Liver (tissue), 10 donors: Measurements from ENCODE around the gene GC. TPM values are rescaled to one million over a fixed set of nuclear protein-coding genes. Genes with fewer than 3 reads are reported as not detected.

Source experiments
- DNase-seq: peaks from one replicate; pipeline ENCODE4 v3.0.0-alpha.2; 2017; ENCODE audit warnings: low spot score
- H3K27ac ChIP-seq, 2 donors: one replicate each; pipeline ENCODE4 v1.7.0; 2013; ENCODE audit warnings: inconsistent platforms in 2 of 2, low read length in 2 of 2, control low read depth in 1 of 2, low read depth in 1 of 2, mild to moderate bottlenecking in 1 of 2
- H3K27me3 ChIP-seq, 4 donors: one replicate each; pipeline versions ENCODE4 v1.6.1 to v1.7.0; 2013; ENCODE audit warnings: low read length in 3 of 4, inconsistent platforms in 1 of 4, mild to moderate bottlenecking in 1 of 4, moderate library complexity in 1 of 4; ENCODE audit not compliant: control insufficient read depth in 4 of 4, insufficient read depth in 4 of 4
- H3K36me3 ChIP-seq, 4 donors: one replicate each; pipeline versions ENCODE4 v1.6.1 to v1.7.0; 2013; ENCODE audit warnings: low read length in 3 of 4, mild to moderate bottlenecking in 3 of 4, low read depth in 1 of 4, moderate library complexity in 1 of 4; ENCODE audit not compliant: control insufficient read depth in 4 of 4, insufficient read depth in 3 of 4
- H3K4me1 ChIP-seq, 4 donors: one replicate each; pipeline versions ENCODE4 v1.6.1 to v1.7.0; 2013; ENCODE audit warnings: low read length in 3 of 4, mild to moderate bottlenecking in 3 of 4, moderate library complexity in 1 of 4; ENCODE audit not compliant: control insufficient read depth in 4 of 4, insufficient read depth in 4 of 4
- H3K4me3 ChIP-seq, 3 donors: one replicate each; pipeline versions ENCODE4 v1.6.1 to v1.7.0; 2013; ENCODE audit warnings: low read length in 3 of 3, control low read depth in 1 of 3, low read depth in 1 of 3, mild to moderate bottlenecking in 1 of 3
- H3K9ac ChIP-seq, 2 donors: one replicate each; pipeline ENCODE4 v1.7.0; 2013; ENCODE audit warnings: low read length in 2 of 2, mild to moderate bottlenecking in 2 of 2, moderate library complexity in 2 of 2, control low read depth in 1 of 2, low read depth in 1 of 2
- H3K9me3 ChIP-seq, 4 donors: one replicate each; pipeline versions ENCODE4 v1.6.1 to v1.7.0; 2013; ENCODE audit warnings: low read length in 3 of 4; ENCODE audit not compliant: control insufficient read depth in 4 of 4
- EGR1 ChIP-seq, 2 donors: IDR thresholded peaks; 2 replicates each; pipeline ENCODE4 v1.6.1; 2016 to 2018; ENCODE audit warnings: antibody characterized with exemption in 2 of 2, low read depth in 2 of 2
- FOXA1 ChIP-seq: IDR thresholded peaks from 2 replicates; pipeline ENCODE4 v1.6.1; 2016; ENCODE audit warnings: antibody characterized with exemption
- FOXA2 ChIP-seq: IDR thresholded peaks from 2 replicates; pipeline ENCODE4 v1.6.1; 2016; ENCODE audit warnings: antibody characterized with exemption
- GABPA ChIP-seq, 2 donors: IDR thresholded peaks in 1 of 2; conservative IDR thresholded peaks in 1 of 2; 2 replicates each; pipeline ENCODE4 v1.6.1; 2016; ENCODE audit warnings: antibody characterized with exemption in 2 of 2, mild to moderate bottlenecking in 1 of 2, moderate library complexity in 1 of 2
- HNF4A ChIP-seq, 2 donors: conservative IDR thresholded peaks; 2 replicates each; pipeline ENCODE4 v1.6.1; 2016; ENCODE audit warnings: antibody characterized with exemption in 2 of 2, mild to moderate bottlenecking in 2 of 2
- HNF4G ChIP-seq: IDR thresholded peaks from 2 replicates; pipeline ENCODE4 v1.6.1; 2016; ENCODE audit warnings: antibody characterized with exemption
- NR2F2 ChIP-seq: IDR thresholded peaks from 2 replicates; pipeline ENCODE4 v1.6.1; 2016; ENCODE audit warnings: antibody characterized with exemption
- RXRA ChIP-seq, 2 donors: IDR thresholded peaks; 2 replicates each; pipeline ENCODE4 v1.6.1; 2017 to 2018; ENCODE audit warnings: antibody characterized with exemption in 2 of 2, mild to moderate bottlenecking in 1 of 2
- SP1 ChIP-seq: IDR thresholded peaks from 2 replicates; pipeline ENCODE4 v1.6.1; 2018; ENCODE audit warnings: antibody characterized with exemption, mild to moderate bottlenecking
- TAF1 ChIP-seq: conservative IDR thresholded peaks from 2 replicates; pipeline ENCODE4 v1.6.1; 2016; ENCODE audit warnings: antibody characterized with exemption, mild to moderate bottlenecking
- WGBS: extraction: QIAGEN DNeasy Blood & Tissue Kit; methylation state at CpG from one replicate; pipeline ENCODE4 v1.1.7; 2013; 5-methylcytosine and 5-hydroxymethylcytosine counted together
- polyA plus RNA-seq, 2 donors: library from polyadenylated mRNA; stranded (reverse) in 1 of 2; unstranded in 1 of 2; fragments of 200-250 nt in 1 of 2; fragments of >200 nt in 1 of 2; fragmentation: Nextera tagmentation in 1 of 2; extraction: Ambion mirVana in 1 of 2; gene quantifications; one replicate each; pipeline versions ENCODE4 v1.2.1 to v1.2.3, GENCODE V29; 2013 to 2015
- small RNA-seq: library from RNA; depleted of rRNA; stranded (forward); fragments of <200 nt; gene quantifications from one replicate; pipeline ENCODE3, GENCODE V24; 2014
- total RNA-seq, 2 donors: library from RNA; depleted of rRNA; stranded (reverse); fragments of >200 nt; gene quantifications; one replicate each; pipeline ENCODE4 v1.2.3, GENCODE V29; 2014
- TF ChIP-seq, protein P1 (sequence below): IDR thresholded peaks from 2 replicates; pipeline ENCODE4 v1.6.1; 2016; ENCODE audit warnings: antibody characterized with exemption
- TF ChIP-seq, protein P2 (sequence below): fragments of 150-350 bp; IDR thresholded peaks from 2 replicates; pipeline ENCODE4 v1.5.1; 2017; ENCODE audit warnings: improper control_type of control experiment, low read depth, low read length; ENCODE audit not compliant: missing input control
- TF ChIP-seq, protein P3 (sequence below): IDR thresholded peaks from 2 replicates; pipeline ENCODE4 v1.6.1; 2016; ENCODE audit warnings: antibody characterized with exemption
- TF ChIP-seq, protein P4 (sequence below): IDR thresholded peaks from 2 replicates; pipeline ENCODE4 v1.6.1; 2016; ENCODE audit warnings: antibody characterized with exemption, mild to moderate bottlenecking
- TF ChIP-seq, protein P5 (sequence below): IDR thresholded peaks from 2 replicates; pipeline ENCODE4 v1.6.1; 2016; ENCODE audit warnings: antibody characterized with exemption
- donor health status: healthy.
- donor health status: healthy.
- donor health status: healthy.
- donor health status: healthy.
- donor health status: healthy.

The GC gene
- total and polyA plus RNA-seq, 4 donors: 1,801 to 4,674 (median 2,937) TPM

DNA sequence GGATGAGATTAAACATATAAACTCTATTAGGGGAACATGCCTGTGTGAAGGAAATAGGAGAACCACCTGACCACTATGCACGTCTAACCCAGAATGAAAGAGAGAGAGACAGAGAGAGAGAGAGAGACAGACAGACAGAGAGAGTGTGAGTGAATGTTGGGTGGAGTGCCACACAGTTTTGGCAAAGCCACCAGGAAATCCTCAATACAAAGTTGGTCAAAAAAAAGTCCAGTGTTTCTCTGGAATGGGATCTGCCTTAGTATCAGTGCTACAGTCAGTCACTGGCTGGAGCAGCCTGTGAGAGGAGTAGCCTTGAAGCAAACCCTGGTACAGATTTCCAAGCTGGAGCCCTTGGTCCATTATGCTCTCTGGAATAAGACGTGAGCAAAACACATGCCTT, 91.7 kb downstream of the GC start:
- DNase-seq: no peak

More for the DNA sequence above, 91.7 kb downstream of the GC start:
- Histone ChIP-seq H3K27ac (no peak overlapping the region), H3K4me3 (no peak overlapping the region), H3K9ac (no peak overlapping the region), H3K36me3 (no peaks in the 10 kb centered on the region), H3K9me3 (no peaks in the 10 kb centered on the region), H3K4me1 (peaks cover 0 to 3% (median under 1%) of the 10 kb centered on the region in 4 donors), H3K27me3 (no peaks in the 10 kb centered on the region)
- TF ChIP-seq, protein P1, sequence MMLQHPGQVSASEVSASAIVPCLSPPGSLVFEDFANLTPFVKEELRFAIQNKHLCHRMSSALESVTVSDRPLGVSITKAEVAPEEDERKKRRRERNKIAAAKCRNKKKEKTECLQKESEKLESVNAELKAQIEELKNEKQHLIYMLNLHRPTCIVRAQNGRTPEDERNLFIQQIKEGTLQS: no peak
- no peak for TF ChIP-seq GABPA (IDR thresholded peaks at IDR 0.05 in 1 of 2, conservative IDR thresholded peaks at IDR 0.05 in 1 of 2)
- TF ChIP-seq HNF4A (conservative IDR thresholded peaks at IDR 0.05): no peak
- no peak for TF ChIP-seq RXRA (IDR thresholded peaks at IDR 0.05)
- TF ChIP-seq EGR1 (IDR thresholded peaks at IDR 0.05; ENCODE audit: low read depth in 2 of 2): no peak
- TF ChIP-seq, protein P2, sequence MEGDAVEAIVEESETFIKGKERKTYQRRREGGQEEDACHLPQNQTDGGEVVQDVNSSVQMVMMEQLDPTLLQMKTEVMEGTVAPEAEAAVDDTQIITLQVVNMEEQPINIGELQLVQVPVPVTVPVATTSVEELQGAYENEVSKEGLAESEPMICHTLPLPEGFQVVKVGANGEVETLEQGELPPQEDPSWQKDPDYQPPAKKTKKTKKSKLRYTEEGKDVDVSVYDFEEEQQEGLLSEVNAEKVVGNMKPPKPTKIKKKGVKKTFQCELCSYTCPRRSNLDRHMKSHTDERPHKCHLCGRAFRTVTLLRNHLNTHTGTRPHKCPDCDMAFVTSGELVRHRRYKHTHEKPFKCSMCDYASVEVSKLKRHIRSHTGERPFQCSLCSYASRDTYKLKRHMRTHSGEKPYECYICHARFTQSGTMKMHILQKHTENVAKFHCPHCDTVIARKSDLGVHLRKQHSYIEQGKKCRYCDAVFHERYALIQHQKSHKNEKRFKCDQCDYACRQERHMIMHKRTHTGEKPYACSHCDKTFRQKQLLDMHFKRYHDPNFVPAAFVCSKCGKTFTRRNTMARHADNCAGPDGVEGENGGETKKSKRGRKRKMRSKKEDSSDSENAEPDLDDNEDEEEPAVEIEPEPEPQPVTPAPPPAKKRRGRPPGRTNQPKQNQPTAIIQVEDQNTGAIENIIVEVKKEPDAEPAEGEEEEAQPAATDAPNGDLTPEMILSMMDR: no peak
- TF ChIP-seq, protein P3, sequence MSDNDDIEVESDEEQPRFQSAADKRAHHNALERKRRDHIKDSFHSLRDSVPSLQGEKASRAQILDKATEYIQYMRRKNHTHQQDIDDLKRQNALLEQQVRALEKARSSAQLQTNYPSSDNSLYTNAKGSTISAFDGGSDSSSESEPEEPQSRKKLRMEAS: no peak
- no peak for TF ChIP-seq HNF4G
- TF ChIP-seq, protein P4, sequence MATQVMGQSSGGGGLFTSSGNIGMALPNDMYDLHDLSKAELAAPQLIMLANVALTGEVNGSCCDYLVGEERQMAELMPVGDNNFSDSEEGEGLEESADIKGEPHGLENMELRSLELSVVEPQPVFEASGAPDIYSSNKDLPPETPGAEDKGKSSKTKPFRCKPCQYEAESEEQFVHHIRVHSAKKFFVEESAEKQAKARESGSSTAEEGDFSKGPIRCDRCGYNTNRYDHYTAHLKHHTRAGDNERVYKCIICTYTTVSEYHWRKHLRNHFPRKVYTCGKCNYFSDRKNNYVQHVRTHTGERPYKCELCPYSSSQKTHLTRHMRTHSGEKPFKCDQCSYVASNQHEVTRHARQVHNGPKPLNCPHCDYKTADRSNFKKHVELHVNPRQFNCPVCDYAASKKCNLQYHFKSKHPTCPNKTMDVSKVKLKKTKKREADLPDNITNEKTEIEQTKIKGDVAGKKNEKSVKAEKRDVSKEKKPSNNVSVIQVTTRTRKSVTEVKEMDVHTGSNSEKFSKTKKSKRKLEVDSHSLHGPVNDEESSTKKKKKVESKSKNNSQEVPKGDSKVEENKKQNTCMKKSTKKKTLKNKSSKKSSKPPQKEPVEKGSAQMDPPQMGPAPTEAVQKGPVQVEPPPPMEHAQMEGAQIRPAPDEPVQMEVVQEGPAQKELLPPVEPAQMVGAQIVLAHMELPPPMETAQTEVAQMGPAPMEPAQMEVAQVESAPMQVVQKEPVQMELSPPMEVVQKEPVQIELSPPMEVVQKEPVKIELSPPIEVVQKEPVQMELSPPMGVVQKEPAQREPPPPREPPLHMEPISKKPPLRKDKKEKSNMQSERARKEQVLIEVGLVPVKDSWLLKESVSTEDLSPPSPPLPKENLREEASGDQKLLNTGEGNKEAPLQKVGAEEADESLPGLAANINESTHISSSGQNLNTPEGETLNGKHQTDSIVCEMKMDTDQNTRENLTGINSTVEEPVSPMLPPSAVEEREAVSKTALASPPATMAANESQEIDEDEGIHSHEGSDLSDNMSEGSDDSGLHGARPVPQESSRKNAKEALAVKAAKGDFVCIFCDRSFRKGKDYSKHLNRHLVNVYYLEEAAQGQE: no peak
- TF ChIP-seq FOXA2: no peak
- TF ChIP-seq, protein P5, sequence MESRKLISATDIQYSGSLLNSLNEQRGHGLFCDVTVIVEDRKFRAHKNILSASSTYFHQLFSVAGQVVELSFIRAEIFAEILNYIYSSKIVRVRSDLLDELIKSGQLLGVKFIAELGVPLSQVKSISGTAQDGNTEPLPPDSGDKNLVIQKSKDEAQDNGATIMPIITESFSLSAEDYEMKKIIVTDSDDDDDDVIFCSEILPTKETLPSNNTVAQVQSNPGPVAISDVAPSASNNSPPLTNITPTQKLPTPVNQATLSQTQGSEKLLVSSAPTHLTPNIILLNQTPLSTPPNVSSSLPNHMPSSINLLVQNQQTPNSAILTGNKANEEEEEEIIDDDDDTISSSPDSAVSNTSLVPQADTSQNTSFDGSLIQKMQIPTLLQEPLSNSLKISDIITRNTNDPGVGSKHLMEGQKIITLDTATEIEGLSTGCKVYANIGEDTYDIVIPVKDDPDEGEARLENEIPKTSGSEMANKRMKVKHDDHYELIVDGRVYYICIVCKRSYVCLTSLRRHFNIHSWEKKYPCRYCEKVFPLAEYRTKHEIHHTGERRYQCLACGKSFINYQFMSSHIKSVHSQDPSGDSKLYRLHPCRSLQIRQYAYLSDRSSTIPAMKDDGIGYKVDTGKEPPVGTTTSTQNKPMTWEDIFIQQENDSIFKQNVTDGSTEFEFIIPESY: no peak
- TF ChIP-seq FOXA1: no peak
- no peak for TF ChIP-seq SP1
- TF ChIP-seq TAF1: no peak
- no peak for TF ChIP-seq NR2F2
- WGBS: 76% methylated on average over 2 of the region's 2 CpGs

Small RNA genes within 50 kb of the gene (small RNA-seq; reads per million reads assigned to genes)
- gene RNA5SP163: not detected

Other genes starting within 250 kb of the GC start
- gene NPFFR2, start 247.9 kb upstream of the GC start, total RNA-seq: under 1 TPM in 1 of 2 donors, not detected in 1; 0.05 TPM
- gene NPFFR2, start 247.9 kb upstream of the GC start, polyA plus RNA-seq: not detected